Measurements from ENCODE around the gene UBA52.

GRCh38 chr19:18616023-18616422 is 44.4 kb downstream of the UBA52 start:
- TF ChIP-seq CREB1 (IDR thresholded peaks at IDR 0.05) (no peak), CTCF (IDR thresholded peaks at IDR 0.05; ENCODE audit: control extremely low read depth in 1 of 3, insufficient read depth in 1 of 3, low read depth in 1 of 3, low read length in 3 of 3) (no peak), POLR2AphosphoS5 (IDR thresholded peaks at IDR 0.05; ENCODE audit: low read depth, low read length) (no peak), SP2 (IDR thresholded peaks at IDR 0.05; ENCODE audit: low read length) (no peak)
